ENCODE measurements around the gene ASZ1.
"Not testable (repeated sequence)": the region's sequence is repeated elsewhere in the genome, so short reads cannot be mapped to it uniquely, and the experiment has no call there.

The ASZ1 gene, protein sequence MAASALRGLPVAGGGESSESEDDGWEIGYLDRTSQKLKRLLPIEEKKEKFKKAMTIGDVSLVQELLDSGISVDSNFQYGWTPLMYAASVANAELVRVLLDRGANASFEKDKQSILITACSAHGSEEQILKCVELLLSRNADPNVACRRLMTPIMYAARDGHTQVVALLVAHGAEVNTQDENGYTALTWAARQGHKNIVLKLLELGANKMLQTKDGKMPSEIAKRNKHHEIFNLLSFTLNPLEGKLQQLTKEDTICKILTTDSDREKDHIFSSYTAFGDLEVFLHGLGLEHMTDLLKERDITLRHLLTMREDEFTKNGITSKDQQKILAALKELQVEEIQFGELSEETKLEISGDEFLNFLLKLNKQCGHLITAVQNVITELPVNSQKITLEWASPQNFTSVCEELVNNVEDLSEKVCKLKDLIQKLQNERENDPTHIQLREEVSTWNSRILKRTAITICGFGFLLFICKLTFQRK

DNA sequence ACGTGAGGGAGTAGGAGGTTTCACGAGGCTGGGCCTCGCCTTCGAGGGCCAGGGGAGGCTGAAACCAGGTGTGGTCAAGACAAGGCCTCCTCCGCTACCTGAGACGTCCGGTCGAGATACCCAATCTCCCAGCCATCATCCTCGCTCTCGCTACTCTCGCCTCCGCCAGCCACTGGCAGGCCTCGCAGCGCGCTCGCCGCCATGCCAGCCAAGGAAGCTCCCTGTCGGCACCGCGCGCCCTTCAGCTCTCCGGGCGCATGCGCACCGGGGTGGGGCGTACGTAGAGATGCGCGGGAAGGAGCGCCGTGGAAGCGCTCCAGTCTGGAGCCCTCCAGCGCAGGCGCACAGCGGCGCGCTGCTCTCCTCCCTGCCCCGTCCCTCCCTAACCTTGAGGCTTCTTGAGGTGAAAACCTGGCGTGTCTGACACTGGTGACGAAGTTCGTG is at the start of gene ASZ1:
Gene ASZ1, minus strand, starts transcription at position 236 of the 444 bp plus-strand sequence. Its CDS starts 33 bp downstream, at position 203.
- H3K27me3 ChIP-seq (replicated peaks) = no peaks in the 10 kb centered on the region
- TF ChIP-seq, protein P1, sequence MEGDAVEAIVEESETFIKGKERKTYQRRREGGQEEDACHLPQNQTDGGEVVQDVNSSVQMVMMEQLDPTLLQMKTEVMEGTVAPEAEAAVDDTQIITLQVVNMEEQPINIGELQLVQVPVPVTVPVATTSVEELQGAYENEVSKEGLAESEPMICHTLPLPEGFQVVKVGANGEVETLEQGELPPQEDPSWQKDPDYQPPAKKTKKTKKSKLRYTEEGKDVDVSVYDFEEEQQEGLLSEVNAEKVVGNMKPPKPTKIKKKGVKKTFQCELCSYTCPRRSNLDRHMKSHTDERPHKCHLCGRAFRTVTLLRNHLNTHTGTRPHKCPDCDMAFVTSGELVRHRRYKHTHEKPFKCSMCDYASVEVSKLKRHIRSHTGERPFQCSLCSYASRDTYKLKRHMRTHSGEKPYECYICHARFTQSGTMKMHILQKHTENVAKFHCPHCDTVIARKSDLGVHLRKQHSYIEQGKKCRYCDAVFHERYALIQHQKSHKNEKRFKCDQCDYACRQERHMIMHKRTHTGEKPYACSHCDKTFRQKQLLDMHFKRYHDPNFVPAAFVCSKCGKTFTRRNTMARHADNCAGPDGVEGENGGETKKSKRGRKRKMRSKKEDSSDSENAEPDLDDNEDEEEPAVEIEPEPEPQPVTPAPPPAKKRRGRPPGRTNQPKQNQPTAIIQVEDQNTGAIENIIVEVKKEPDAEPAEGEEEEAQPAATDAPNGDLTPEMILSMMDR (IDR thresholded peaks at IDR 0.05; ENCODE audit: low read depth, low read length, missing control alignments) = no peak
- H3K27ac ChIP-seq = no peak within 1 kb of the TSS
- DNase-seq = no peak
- no peak within 1 kb of the TSS for H3K4me3 ChIP-seq (ENCODE audit: low read depth, low read length)
- H3K36me3 ChIP-seq (replicated peaks) = no peaks in the 10 kb centered on the region
- in situ Hi-C loops (cut with HindIII; ENCODE audit: low pct_ligation_motif_present, low sequenced_read_pairs) = no loop called here

DNA sequence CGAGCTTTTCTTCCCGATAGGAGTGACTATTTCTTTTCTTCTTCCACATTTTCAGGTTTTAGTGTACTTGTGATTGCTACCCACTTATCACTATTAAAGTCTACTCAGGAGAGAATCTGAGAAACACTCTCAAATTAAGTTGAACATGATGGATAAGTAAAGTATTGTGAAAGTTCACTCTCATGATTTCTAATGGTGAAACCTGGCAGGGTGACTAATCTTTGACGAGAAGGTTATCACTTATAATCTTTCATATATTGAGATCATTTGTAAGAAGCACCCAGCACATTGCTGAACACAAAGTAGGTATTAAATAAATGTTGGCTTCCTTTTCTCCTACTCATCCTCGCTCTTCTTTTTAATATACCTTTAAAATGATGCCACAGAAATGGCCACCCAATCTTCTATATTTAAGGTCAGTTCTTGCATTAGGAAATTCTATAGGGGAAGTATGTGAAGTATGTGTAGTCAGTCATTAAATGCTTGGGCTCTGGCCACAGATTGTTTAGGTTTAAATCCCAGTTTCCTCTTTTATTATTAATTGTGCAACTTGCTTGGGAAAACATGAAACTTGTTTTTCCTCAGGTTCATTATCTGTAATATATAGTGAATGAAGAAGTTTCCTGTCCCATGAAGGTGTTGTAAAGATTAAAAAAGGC is 49.4 kb upstream of the ASZ1 start:
- no peak overlapping the region for H3K4me3 ChIP-seq (ENCODE audit: low read depth, low read length)
- no peak overlapping the region for H3K27ac ChIP-seq
- peaks cover 21% of the 10 kb centered on the region for H3K27me3 ChIP-seq (replicated peaks)
- no peak for DNase-seq
- in situ Hi-C loops (cut with HindIII; ENCODE audit: low pct_ligation_motif_present, low sequenced_read_pairs) = no loop called here
- TF ChIP-seq, protein P1 (IDR thresholded peaks at IDR 0.05; ENCODE audit: low read depth, low read length, missing control alignments) = no peak
- no peaks in the 10 kb centered on the region for H3K36me3 ChIP-seq (replicated peaks)

DNA sequence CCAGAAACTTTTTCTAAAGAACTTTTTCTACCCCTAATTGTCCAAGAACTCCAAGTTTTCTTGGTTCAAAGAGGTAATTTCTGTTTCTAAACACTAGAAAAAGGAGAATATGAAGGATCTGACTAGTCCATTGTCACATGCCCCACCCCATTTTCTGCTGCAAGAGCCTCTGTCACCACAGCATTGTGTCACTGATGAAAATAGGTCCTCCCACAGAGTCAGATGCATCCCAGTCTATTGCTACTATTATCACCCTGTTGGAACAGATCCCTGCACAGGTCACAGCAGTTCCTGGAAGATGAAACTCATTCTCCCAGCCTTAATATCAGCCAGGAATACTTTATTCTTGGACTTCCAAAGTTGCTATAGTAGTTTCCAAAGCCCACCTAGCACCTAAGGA is 45.0 kb upstream of the ASZ1 start:
- Histone ChIP-seq H3K27me3 (replicated peaks) (no peaks in the 10 kb centered on the region), H3K4me3 (ENCODE audit: low read depth, low read length) (no peak overlapping the region), H3K27ac (no peak overlapping the region), H3K36me3 (replicated peaks) (no peaks in the 10 kb centered on the region)
- DNase-seq = no peak
- in situ Hi-C loops (cut with HindIII; ENCODE audit: low pct_ligation_motif_present, low sequenced_read_pairs) = no loop called here
- TF ChIP-seq, protein P1 (IDR thresholded peaks at IDR 0.05; ENCODE audit: low read depth, low read length, missing control alignments) = no peak

DNA sequence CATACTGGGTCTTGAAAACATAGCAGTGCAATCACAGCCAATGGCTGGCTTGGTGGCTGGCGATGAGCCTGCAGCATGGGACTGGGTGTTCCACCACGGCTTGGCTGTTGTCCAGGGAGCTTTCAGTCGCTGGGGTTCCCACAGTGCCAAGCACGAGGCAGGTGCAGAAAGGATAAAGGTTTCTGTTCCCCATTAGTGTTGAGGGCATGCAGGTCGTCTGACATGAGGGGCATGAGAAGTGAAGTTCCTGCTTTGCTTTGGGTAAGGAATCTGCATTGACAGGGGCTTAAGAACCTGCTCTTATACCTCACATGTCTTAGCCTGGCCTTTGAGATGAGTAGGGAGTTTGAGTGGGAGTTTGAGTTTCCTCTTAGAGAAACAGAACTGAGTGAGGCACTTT is 43.5 kb upstream of the ASZ1 start:
- in situ Hi-C loops (cut with HindIII; ENCODE audit: low pct_ligation_motif_present, low sequenced_read_pairs) = no loop called here
- TF ChIP-seq, protein P1 (IDR thresholded peaks at IDR 0.05; ENCODE audit: low read depth, low read length, missing control alignments) = no peak
- Histone ChIP-seq H3K4me3 (ENCODE audit: low read depth, low read length) (no peak overlapping the region), H3K36me3 (replicated peaks) (no peaks in the 10 kb centered on the region), H3K27ac (no peak overlapping the region), H3K27me3 (replicated peaks) (no peaks in the 10 kb centered on the region)
- no peak for DNase-seq

DNA sequence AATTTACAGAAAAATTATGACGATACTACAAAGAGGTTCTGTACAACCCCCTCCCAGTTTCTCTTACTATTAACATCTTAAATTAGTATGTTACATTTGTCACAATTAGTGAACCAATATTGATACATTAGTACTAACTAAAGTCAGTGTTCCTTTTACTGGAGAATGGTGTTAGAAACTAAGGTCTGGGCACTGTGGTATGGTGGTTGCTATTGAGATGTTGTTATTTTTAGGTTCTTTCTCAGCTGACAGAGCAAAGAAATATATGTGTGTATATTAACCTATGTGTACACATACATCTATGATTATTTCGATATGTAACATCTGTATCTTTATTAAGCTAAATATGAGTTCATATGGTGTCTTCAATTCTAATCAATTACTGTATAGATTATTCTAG is 40.9 kb upstream of the ASZ1 start:
- in situ Hi-C loops (cut with HindIII; ENCODE audit: low pct_ligation_motif_present, low sequenced_read_pairs) = no loop called here
- TF ChIP-seq, protein P1 (IDR thresholded peaks at IDR 0.05; ENCODE audit: low read depth, low read length, missing control alignments) = no peak
- Histone ChIP-seq H3K27me3 (replicated peaks) (no peaks in the 10 kb centered on the region), H3K27ac (no peak overlapping the region), H3K4me3 (ENCODE audit: low read depth, low read length) (no peak overlapping the region), H3K36me3 (replicated peaks) (no peaks in the 10 kb centered on the region)
- no peak for DNase-seq

DNA sequence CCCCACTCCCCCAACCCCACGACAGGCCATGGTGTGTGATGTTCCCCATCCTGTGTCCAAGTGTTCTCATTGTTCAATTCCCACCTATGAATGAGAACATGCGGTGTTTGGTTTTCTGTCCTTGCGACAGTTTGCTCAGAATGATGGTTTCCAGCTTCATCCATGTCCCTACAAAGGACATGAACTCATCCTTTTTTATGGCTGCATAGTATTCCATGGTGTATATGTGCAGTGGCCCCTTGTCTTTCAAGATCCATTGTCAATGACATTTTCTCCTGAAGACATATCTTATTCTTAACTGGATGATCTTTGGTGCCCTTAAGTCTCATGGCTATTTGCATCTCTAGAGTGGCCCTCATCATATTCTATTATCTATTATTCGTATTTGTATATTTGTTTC is 33.5 kb upstream of the ASZ1 start:
- H3K27ac ChIP-seq; H3K27me3 ChIP-seq (replicated peaks); in situ Hi-C loops (cut with HindIII; ENCODE audit: low pct_ligation_motif_present, low sequenced_read_pairs); DNase-seq; H3K4me3 ChIP-seq (ENCODE audit: low read depth, low read length); H3K36me3 ChIP-seq (replicated peaks): not testable (repeated sequence)
